C4-2B (cell line): ENCODE measurements around the gene CFAP74.

Source experiments
- H3K27ac ChIP-seq: fragments of 450-650 bp; 2 replicates; pipeline ENCODE4 v1.5.1; 2017
- CTCF ChIP-seq: fragments of 450-650 bp; conservative IDR thresholded peaks from 2 replicates; pipeline ENCODE4 v1.5.1; 2017; ENCODE audit warnings: mild to moderate bottlenecking
- ZFX ChIP-seq: fragments of 450-650 bp; IDR thresholded peaks from 2 replicates; pipeline ENCODE4 v1.6.1; 2017

The CFAP74 gene

GRCh38 chr1:1926886-1927660, 76.5 kb downstream of the CFAP74 start:
- no peak overlapping the region for H3K27ac ChIP-seq
- TF ChIP-seq CTCF (no peak), ZFX (no peak)

GRCh38 chr1:1926346-1926811, 77.2 kb downstream of the CFAP74 start:
- TF ChIP-seq ZFX: no peak
- TF ChIP-seq CTCF: no peak
- H3K27ac ChIP-seq: no peak overlapping the region

GRCh38 chr1:1925437-1926345, 77.9 kb downstream of the CFAP74 start:
- H3K27ac ChIP-seq: no peak overlapping the region
- TF ChIP-seq ZFX (no peak), CTCF (no peak)

- TF ChIP-seq CTCF (no peak), ZFX (no peak)
- no peak overlapping the region for H3K27ac ChIP-seq
These were observed 78.7 kb downstream of the CFAP74 start for GRCh38 chr1:1924849-1925248.

- no peak overlapping the region for H3K27ac ChIP-seq
- no peak for TF ChIP-seq ZFX
- TF ChIP-seq CTCF: no peak
These were observed 79.2 kb downstream of the CFAP74 start for GRCh38 chr1:1924386-1924785.

GRCh38 chr1:1922956-1923833, 80.4 kb downstream of the CFAP74 start:
- TF ChIP-seq ZFX (no peak), CTCF (no peak)
- H3K27ac ChIP-seq: no peak overlapping the region
